ENCODE results near the gene LRFN2.

- TF ChIP-seq YY1 (IDR thresholded peaks at IDR 0.05) (no peak), CTCF (IDR thresholded peaks at IDR 0.05; ENCODE audit: low read depth, low read length, missing input control) (no peak), GABPA (IDR thresholded peaks at IDR 0.05 in 1 of 2, conservative IDR thresholded peaks at IDR 0.05 in 1 of 2) (no peak), JUND (IDR thresholded peaks at IDR 0.05) (no peak), HNF4G (IDR thresholded peaks at IDR 0.05) (no peak), ZBTB33 (IDR thresholded peaks at IDR 0.05) (no peak)
Observed at GRCh38 chr6:40521496-40521895, 65.7 kb downstream of the LRFN2 start.
